ENCODE measurements around the gene RBPMS2.

DNA sequence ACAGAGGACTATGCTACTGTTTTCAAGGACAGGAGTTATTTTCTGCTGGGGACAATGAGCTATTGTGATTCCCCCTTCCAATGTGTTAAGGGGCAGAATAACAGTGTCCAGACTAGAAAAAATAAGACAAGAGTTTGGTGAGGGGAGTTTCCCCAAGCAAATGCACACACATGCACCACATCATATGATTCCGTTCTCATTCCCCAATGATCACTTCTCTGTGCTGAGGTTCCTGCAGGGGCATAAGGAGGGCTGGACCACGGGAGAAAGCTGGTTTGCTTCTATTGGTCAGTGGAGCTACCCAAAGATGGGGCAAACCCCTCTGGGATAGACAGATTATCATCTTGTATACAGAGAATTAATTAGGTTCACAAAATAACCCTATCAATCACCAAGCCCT is 80.6 kb downstream of the RBPMS2 start:
- TF ChIP-seq EZH2 (IDR thresholded peaks at IDR 0.05) (no peak), POLR2AphosphoS5 (IDR thresholded peaks at IDR 0.05; ENCODE audit: borderline replicate concordance, low read depth, low read length) (no peak), FOXP2 (optimal IDR thresholded peaks at IDR 0.05; ENCODE audit: control extremely low read depth, extremely low read length, insufficient read depth) (no peak)
